AG09309 (cell line): ENCODE results near the gene ST7.

ENCODE experiments used
- DNase-seq: peaks from one replicate; pipeline ENCODE4 v3.0.0-alpha.2; 2010; ENCODE audit warnings: low read depth
- H3K4me3 ChIP-seq: 2 replicates; pipeline ENCODE4 v1.5.1; 2011; ENCODE audit warnings: mild to moderate bottlenecking, low read depth, low read length, moderate library complexity; ENCODE audit not compliant: control insufficient read depth
- CTCF ChIP-seq: IDR thresholded peaks from 2 replicates; pipeline ENCODE4 v1.5.1; 2011; ENCODE audit warnings: mild to moderate bottlenecking, low read depth, low read length, inconsistent platforms; ENCODE audit not compliant: insufficient read depth, control insufficient read depth; ENCODE audit errors: missing control alignments

The ST7 gene

GRCh38 chr7:117217106-117218035, 264.1 kb downstream of the ST7 start:
- no peak for TF ChIP-seq CTCF
- DNase-seq, result peak; percentile 86
- no peak overlapping the region for H3K4me3 ChIP-seq

- no peak for TF ChIP-seq CTCF
- H3K4me3 ChIP-seq, result no peak overlapping the region
- DNase-seq, result no peak
Measured at GRCh38 chr7:117218700-117219099, 265.4 kb downstream of the ST7 start.

- no peak for DNase-seq
- no peak overlapping the region for H3K4me3 ChIP-seq
- TF ChIP-seq CTCF, result no peak
Measured at GRCh38 chr7:117219485-117219884, 266.2 kb downstream of the ST7 start.

GRCh38 chr7:117220836-117221235, 267.5 kb downstream of the ST7 start:
- DNase-seq, result no peak
- no peak for TF ChIP-seq CTCF
- no peak overlapping the region for H3K4me3 ChIP-seq

DNA sequence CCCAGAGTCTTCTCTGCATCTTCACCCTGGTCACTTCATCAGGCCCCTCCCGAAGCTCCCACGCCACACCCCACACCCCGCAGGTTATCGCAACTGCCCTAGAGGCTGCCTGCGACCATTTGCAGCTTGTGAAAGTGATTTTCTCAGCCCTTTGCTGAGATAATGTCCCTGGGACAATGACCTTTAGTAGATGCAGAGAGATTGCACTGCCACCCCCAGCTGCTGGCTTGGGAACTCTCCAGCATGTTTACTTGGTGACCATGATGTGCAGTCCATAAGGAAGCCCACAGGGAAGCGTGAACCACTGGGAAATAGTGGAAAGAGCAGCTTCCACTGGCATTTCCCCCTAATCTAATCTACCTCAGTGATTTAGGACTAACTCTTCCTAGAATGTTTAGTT, 272.2 kb downstream of the ST7 start:
- no peak for DNase-seq
- H3K4me3 ChIP-seq, result no peak overlapping the region
- no peak for TF ChIP-seq CTCF

DNA sequence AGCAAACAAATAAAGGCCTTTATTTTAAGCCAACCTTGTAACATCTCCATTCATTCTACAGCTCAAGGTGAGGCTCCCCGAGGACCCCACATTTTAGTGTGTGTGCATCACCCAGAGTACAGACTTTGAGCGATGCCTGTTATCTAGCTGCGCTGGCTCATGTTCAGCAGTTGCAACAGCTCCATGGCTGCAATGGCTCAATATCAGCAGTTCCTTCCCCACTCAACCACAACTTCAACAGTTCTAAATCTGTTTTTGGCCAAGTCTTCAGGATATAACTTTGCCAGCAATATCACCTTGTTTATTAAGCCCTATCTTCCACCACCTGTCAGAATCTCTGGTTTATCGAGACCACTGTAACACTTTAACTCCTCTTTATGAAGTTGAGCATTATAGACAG, 273.8 kb downstream of the ST7 start:
- no peak for TF ChIP-seq CTCF
- no peak overlapping the region for H3K4me3 ChIP-seq
- DNase-seq, result no peak

DNA sequence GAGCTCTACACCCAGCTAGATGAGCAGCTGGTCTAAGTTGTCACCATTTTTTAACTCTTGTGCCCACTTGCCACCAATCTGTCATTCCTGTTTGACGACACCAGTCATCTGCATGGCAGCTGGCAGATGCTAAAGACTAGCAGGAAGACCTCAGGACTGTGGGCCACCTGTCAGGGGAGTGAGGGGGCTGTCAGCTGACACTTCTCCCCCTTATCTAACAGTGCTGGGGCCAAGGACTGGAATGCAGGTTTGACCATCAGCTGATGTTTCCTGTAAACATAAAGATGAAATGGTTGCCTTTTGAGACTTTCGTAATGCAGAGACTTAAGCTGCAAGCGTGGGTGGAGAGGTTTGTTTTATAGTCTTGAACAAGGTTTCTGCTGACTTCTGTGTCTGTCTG, 276.0 kb downstream of the ST7 start:
- no peak for TF ChIP-seq CTCF
- DNase-seq, result no peak
- H3K4me3 ChIP-seq, result no peak overlapping the region
